Measurements from ENCODE around the gene HCN4. TPM values are rescaled to one million over a fixed set of nuclear protein-coding genes. Genes with fewer than 3 reads are reported as not detected.

Gene HCN4
- total RNA-seq, 2 experiments from 2014 or later, result not detected

GRCh38 chr15:73386238-73386637, 17.5 kb upstream of the HCN4 start:
- Histone ChIP-seq H3K27me3 (ENCODE audit: control insufficient read depth in 1 of 2, insufficient read depth in 2 of 2, low read length in 2 of 2) (peaks cover 13 to 14% of the 10 kb centered on the region in 2 experiments), H3K27ac (ENCODE audit: low read depth in 1 of 2, low read length in 2 of 2) (no peak overlapping the region), H3K9me3 (ENCODE audit: control insufficient read depth in 1 of 2, insufficient read depth in 1 of 2, low read length in 2 of 2) (peaks cover 0 to 5% of the 10 kb centered on the region in 2 experiments), H3K4me1 (ENCODE audit: insufficient read depth, low read length) (no peaks in the 10 kb centered on the region), H3K4me3 (ENCODE audit: low read length) (no peak overlapping the region), H3K36me3 (ENCODE audit: insufficient read depth, low read length) (no peaks in the 10 kb centered on the region)
- no peak overlapping the region for H3K4me3 Mint-ChIP-seq
- TF ChIP-seq CTCF (IDR thresholded peaks at IDR 0.05), result no peak
- H3K27ac Mint-ChIP-seq, result no peak overlapping the region
- peaks cover 57% of the 10 kb centered on the region for H3K27me3 Mint-ChIP-seq
- DNase-seq (no peak), ATAC-seq (ENCODE audit: poor library complexity) (no peak)
- intact Hi-C loops (cut with DNase I, micrococcal nuclease), result no loop called here
- no peaks in the 10 kb centered on the region for H3K36me3 Mint-ChIP-seq (ENCODE audit: low read depth)
- H3K9me3 Mint-ChIP-seq, result peaks cover 6% of the 10 kb centered on the region
- ChIA-PET CTCF (no interaction called here), POLR2A (no interaction called here)
- H3K4me1 Mint-ChIP-seq (ENCODE audit: low read depth), result no peaks in the 10 kb centered on the region

- no peak for DNase-seq
- peaks cover 59% of the 10 kb centered on the region for H3K27me3 Mint-ChIP-seq
- CTCF ChIA-PET, result no interaction called here
- no peaks in the 10 kb centered on the region for H3K36me3 Mint-ChIP-seq (ENCODE audit: low read depth)
- Histone ChIP-seq H3K9me3 (ENCODE audit: control insufficient read depth in 1 of 2, insufficient read depth in 1 of 2, low read length in 2 of 2) (peaks cover 0 to 5% of the 10 kb centered on the region in 2 experiments), H3K4me1 (ENCODE audit: insufficient read depth, low read length) (no peaks in the 10 kb centered on the region), H3K4me3 (ENCODE audit: low read length) (no peak overlapping the region), H3K27ac (ENCODE audit: low read depth in 1 of 2, low read length in 2 of 2) (no peak overlapping the region), H3K36me3 (ENCODE audit: insufficient read depth, low read length) (no peaks in the 10 kb centered on the region), H3K27me3 (ENCODE audit: control insufficient read depth in 1 of 2, insufficient read depth in 2 of 2, low read length in 2 of 2) (peaks cover 14 to 17% of the 10 kb centered on the region in 2 experiments)
- TF ChIP-seq CTCF (IDR thresholded peaks at IDR 0.05), result no peak
- no peak overlapping the region for H3K27ac Mint-ChIP-seq
- POLR2A ChIA-PET, result no interaction called here
- H3K9me3 Mint-ChIP-seq, result peaks cover 14% of the 10 kb centered on the region
- no peak for ATAC-seq (ENCODE audit: poor library complexity)
- H3K4me3 Mint-ChIP-seq, result no peak overlapping the region
- intact Hi-C loops (cut with DNase I, micrococcal nuclease), result no loop called here
- no peaks in the 10 kb centered on the region for H3K4me1 Mint-ChIP-seq (ENCODE audit: low read depth)
Measured at GRCh38 chr15:73385205-73385604, 16.4 kb upstream of the HCN4 start.

GRCh38 chr15:73383310-73384189, 14.8 kb upstream of the HCN4 start:
- Histone ChIP-seq H3K4me1 (ENCODE audit: insufficient read depth, low read length) (no peaks in the 10 kb centered on the region), H3K27ac (ENCODE audit: low read depth in 1 of 2, low read length in 2 of 2) (no peak overlapping the region), H3K4me3 (ENCODE audit: low read length) (no peak overlapping the region), H3K9me3 (ENCODE audit: control insufficient read depth in 1 of 2, insufficient read depth in 1 of 2, low read length in 2 of 2) (peaks cover 0 to 8% of the 10 kb centered on the region in 2 experiments), H3K36me3 (ENCODE audit: insufficient read depth, low read length) (no peaks in the 10 kb centered on the region), H3K27me3 (ENCODE audit: control insufficient read depth in 1 of 2, insufficient read depth in 2 of 2, low read length in 2 of 2) (peaks cover 14 to 17% of the 10 kb centered on the region in 2 experiments)
- TF ChIP-seq CTCF (IDR thresholded peaks at IDR 0.05), result no peak
- ChIA-PET POLR2A (no interaction called here), CTCF (no interaction called here)
- ATAC-seq (ENCODE audit: poor library complexity), result no peak
- Mint-ChIP-seq H3K27me3 (peaks cover 60% of the 10 kb centered on the region), H3K4me3 (no peak overlapping the region), H3K36me3 (ENCODE audit: low read depth) (no peaks in the 10 kb centered on the region), H3K9me3 (peaks cover 14% of the 10 kb centered on the region), H3K4me1 (ENCODE audit: low read depth) (no peaks in the 10 kb centered on the region), H3K27ac (no peak overlapping the region)
- DNase-seq, result no peak
- intact Hi-C loops (cut with DNase I, micrococcal nuclease), result no loop called here
